ENCODE measurements around the gene DCAF11. TPM values are rescaled to one million over a fixed set of nuclear protein-coding genes. Genes with fewer than 3 reads are reported as not detected.

The DCAF11 gene
- total and polyA plus RNA-seq, 4 donors, result 35.5 to 41.8 (median 38.5) TPM

DNA sequence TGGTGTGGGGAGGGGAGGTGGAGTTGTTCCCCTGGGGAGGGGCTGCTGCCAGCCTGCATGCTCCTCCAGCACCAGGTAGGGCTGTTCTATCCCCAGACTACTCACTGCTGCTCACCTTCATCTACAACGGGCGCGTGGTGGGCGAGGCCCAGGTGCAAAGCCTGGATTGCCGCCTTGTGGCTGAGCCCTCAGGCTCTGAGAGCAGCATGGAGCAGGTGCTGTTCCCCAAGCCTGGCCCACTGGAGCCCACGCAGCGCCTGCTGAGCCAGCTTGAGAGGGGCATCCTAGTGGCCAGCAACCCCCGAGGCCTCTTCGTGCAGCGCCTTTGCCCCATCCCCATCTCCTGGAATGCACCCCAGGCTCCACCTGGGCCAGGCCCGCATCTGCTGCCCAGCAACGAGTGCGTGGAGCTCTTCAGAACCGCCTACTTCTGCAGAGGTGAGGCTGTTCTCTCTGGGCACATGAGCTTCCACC is 50.0 kb downstream of the DCAF11 start:
- Histone ChIP-seq H3K36me3 (ENCODE audit: control insufficient read depth in 1 of 2, insufficient read depth in 2 of 2, low read length in 1 of 2) (peaks cover 7 to 16% of the 10 kb centered on the region in 2 donors), H3K9me3 (ENCODE audit: control insufficient read depth, low read length) (no peaks in the 10 kb centered on the region), H3K4me3 (ENCODE audit: low read length in 2 of 2) (no peak overlapping the region), H3K27me3 (ENCODE audit: control insufficient read depth in 1 of 2, insufficient read depth in 2 of 2, low read length in 1 of 2) (no peaks in the 10 kb centered on the region), H3K4me1 (ENCODE audit: control insufficient read depth in 1 of 2, insufficient read depth in 2 of 2, low read length in 2 of 2) (no peaks in the 10 kb centered on the region), H3K27ac (ENCODE audit: low read depth in 1 of 2, low read length in 2 of 2) (no peak overlapping the region)
- no peak for ATAC-seq (ENCODE audit: low FRiP score)
- intact Hi-C loops (cut with DNase I), result loop anchor here in 1 of 2 donors (10.0 kb wide), 1 partner anchor 50 kb away; the partner anchor contains the start of genes DCAF11 and NRL
- DNase-seq, result no peak
- 92% methylated on average over 14 of the region's 14 CpGs for WGBS, 2 donors

DNA sequence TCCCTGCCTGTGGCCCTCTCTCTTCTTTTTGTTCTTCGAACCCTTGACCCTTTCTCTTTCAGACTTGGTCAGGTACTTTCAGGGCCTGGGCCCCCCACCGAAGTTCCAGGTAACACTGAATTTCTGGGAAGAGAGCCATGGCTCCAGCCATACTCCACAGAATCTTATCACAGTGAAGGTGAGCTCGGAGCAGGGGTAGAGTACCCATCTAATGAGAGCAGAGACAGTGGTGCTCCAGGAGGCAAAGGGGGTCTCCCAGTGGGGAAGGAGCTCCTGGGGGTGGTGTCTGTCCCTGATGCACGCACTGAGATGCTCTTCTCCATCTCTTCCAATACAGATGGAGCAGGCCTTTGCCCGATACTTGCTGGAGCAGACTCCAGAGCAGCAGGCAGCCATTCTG is 51.2 kb downstream of the DCAF11 start:
- no peak overlapping the region for H3K4me3 ChIP-seq (ENCODE audit: low read length in 2 of 2)
- no peaks in the 10 kb centered on the region for H3K27me3 ChIP-seq (ENCODE audit: control insufficient read depth in 1 of 2, insufficient read depth in 2 of 2, low read length in 1 of 2)
- peaks cover 7 to 16% of the 10 kb centered on the region in 2 donors for H3K36me3 ChIP-seq (ENCODE audit: control insufficient read depth in 1 of 2, insufficient read depth in 2 of 2, low read length in 1 of 2)
- ATAC-seq (ENCODE audit: low FRiP score), result no peak
- WGBS, 2 donors, result 93 to 94% methylated on average over 5 of the region's 5 CpGs
- H3K4me1 ChIP-seq (ENCODE audit: control insufficient read depth in 1 of 2, insufficient read depth in 2 of 2, low read length in 2 of 2), result no peaks in the 10 kb centered on the region
- DNase-seq, result no peak
- H3K9me3 ChIP-seq (ENCODE audit: control insufficient read depth, low read length), result no peaks in the 10 kb centered on the region
- no peak overlapping the region for H3K27ac ChIP-seq (ENCODE audit: low read depth in 1 of 2, low read length in 2 of 2)
- intact Hi-C loops (cut with DNase I), result loop anchor here in 1 of 2 donors (10.0 kb wide), 1 partner anchor 51 kb away; the partner anchor contains the start of genes DCAF11 and NRL

DNA sequence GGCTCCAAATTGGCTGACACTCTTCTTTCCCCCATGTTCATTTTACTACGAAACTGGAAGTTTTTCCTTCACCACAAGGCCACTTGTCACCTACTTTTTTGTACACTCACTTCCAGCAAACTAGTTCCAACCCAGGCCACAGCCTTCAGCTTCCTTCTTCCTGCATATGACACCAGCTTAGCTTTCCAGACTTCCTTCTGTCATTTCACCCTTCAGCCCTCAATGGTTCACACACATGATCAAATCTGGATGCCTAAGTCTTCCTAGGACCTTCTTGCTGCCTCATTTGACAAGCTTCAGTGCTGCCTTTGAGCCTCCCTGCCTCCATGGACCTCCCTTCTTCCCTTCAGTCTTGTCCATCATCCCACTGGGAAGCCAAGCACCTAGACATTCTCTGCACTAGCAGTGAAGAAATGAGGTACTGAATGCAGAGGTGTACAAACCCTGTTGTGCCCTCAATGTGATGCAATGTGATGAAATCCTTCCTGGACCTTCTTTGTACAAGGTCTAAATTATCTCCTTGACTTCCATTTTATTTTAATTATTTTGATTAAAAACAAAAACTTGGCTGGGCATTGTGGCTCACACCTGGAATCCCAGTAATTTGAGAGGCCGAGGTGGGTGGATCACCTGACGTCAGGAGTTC is 53.0 kb downstream of the DCAF11 start:
- H3K4me3 ChIP-seq (ENCODE audit: low read length in 2 of 2), result no peak overlapping the region
- ATAC-seq (ENCODE audit: low FRiP score), result no peak
- H3K36me3 ChIP-seq (ENCODE audit: control insufficient read depth in 1 of 2, insufficient read depth in 2 of 2, low read length in 1 of 2), result peaks cover 7 to 16% of the 10 kb centered on the region in 2 donors
- DNase-seq, result no peak
- H3K27me3 ChIP-seq (ENCODE audit: control insufficient read depth in 1 of 2, insufficient read depth in 2 of 2, low read length in 1 of 2), result no peaks in the 10 kb centered on the region
- 83 to 88% methylated on average over 3 of the region's 3 CpGs for WGBS, 2 donors
- intact Hi-C loops (cut with DNase I), result loop anchor here in 1 of 2 donors (10.0 kb wide), 1 partner anchor 53 kb away; the partner anchor contains the start of genes DCAF11 and NRL
- H3K27ac ChIP-seq (ENCODE audit: low read depth in 1 of 2, low read length in 2 of 2), result no peak overlapping the region
- H3K9me3 ChIP-seq (ENCODE audit: control insufficient read depth, low read length), result no peaks in the 10 kb centered on the region
- H3K4me1 ChIP-seq (ENCODE audit: control insufficient read depth in 1 of 2, insufficient read depth in 2 of 2, low read length in 2 of 2), result peaks cover 0 to 2% of the 10 kb centered on the region in 2 donors

DNA sequence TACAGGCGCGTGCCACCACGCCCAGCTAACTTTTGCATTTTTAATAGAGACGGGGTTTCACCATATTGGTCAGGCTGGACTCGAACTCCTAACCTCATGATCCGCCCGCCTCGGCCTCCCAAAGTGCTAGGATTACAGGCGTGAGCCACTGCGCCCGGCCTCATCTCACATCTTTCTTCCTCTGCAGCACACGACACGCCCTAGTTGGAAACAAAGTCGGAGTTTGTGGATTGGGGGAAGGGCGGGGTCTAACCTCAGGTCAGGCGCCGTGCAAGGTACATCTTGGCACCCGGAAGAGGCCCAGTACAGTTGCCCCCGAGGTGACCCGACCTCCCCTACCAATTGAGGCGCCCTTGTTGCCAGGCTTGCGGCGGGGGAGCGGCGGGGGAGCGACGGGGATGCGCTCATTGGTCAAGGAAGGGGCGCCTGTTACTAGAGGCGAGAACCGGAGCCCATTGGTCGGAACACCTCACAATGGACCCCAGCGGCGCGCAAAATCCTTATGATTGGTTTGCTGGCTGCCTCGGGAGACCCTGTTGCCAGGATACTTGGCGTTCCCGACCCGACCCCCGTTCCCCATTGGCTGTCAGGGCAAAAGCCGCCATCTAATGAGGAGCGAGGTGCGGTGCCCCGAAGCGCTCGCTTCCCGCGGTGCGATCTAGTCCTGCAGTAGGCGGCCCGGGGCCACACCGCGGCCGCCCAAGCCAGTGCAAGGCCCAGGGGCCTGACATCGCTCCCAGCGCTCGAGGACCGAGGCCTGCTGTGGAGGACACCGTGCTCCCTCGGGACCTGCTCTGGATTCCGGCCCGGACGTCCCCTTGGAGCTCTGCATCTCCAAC is 57.1 kb downstream of the DCAF11 start, which contains the start of gene REC8:
TSS of gene REC8 (plus strand) at position 659 of the 839 bp plus-strand sequence. CDS start 473 bp downstream, outside the sequence.
- peak; percentile 87 to 89 for DNase-seq
- intact Hi-C loops (cut with DNase I), result no loop called here
- ATAC-seq (ENCODE audit: low FRiP score), result peak; percentile 82
- Histone ChIP-seq H3K4me3 (ENCODE audit: low read length in 2 of 2) (peak within 1 kb of the TSS in 1 of 2 donors; percentile 4), H3K27ac (ENCODE audit: low read depth in 1 of 2, low read length in 2 of 2) (no peak within 1 kb of the TSS), H3K9me3 (ENCODE audit: control insufficient read depth, low read length) (no peaks in the 10 kb centered on the region), H3K36me3 (ENCODE audit: control insufficient read depth in 1 of 2, insufficient read depth in 2 of 2, low read length in 1 of 2) (peaks cover 0 to 2% of the 10 kb centered on the region in 2 donors), H3K4me1 (ENCODE audit: control insufficient read depth in 1 of 2, insufficient read depth in 2 of 2, low read length in 2 of 2) (peaks cover 0 to 2% of the 10 kb centered on the region in 2 donors), H3K27me3 (ENCODE audit: control insufficient read depth in 1 of 2, insufficient read depth in 2 of 2, low read length in 1 of 2) (no peaks in the 10 kb centered on the region)
- 9% methylated on average over 63 of the region's 63 CpGs for WGBS, 2 donors

DNA sequence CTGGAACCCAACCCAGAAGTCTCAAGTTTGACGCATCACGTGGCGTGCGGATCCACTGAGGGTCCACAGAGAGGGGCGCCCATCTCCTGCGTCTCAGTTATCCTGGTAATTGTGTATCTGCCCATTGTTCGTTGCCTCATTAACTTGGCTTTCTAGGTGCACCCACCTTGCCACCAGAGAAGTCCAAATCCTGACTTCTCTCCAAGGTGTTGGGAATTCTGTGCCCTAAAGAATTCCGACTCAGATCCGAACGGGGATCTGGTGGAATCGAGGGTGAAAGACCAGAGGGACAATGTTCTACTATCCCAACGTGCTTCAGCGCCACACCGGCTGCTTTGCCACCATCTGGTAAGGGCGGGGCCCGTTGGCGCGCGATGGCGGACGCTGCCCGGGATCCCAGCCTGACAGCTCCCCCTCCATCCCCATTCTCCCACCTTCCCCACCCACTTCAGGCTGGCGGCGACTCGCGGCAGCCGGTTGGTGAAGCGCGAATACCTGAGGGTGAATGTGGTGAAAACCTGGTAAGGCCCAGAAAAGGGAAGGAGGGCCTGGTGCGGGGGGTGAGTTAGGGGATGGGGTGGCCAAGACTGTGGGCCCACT is 57.8 kb downstream of the DCAF11 start:
- 27 to 34% methylated on average over 30 of the region's 30 CpGs for WGBS, 2 donors
- ATAC-seq (ENCODE audit: low FRiP score), result peak; percentile 6
- Histone ChIP-seq H3K4me1 (ENCODE audit: control insufficient read depth in 1 of 2, insufficient read depth in 2 of 2, low read length in 2 of 2) (peaks cover 0 to 2% of the 10 kb centered on the region in 2 donors), H3K4me3 (ENCODE audit: low read length in 2 of 2) (no peak overlapping the region), H3K27ac (ENCODE audit: low read depth in 1 of 2, low read length in 2 of 2) (no peak overlapping the region), H3K36me3 (ENCODE audit: control insufficient read depth in 1 of 2, insufficient read depth in 2 of 2, low read length in 1 of 2) (peaks cover 0 to 2% of the 10 kb centered on the region in 2 donors), H3K9me3 (ENCODE audit: control insufficient read depth, low read length) (no peaks in the 10 kb centered on the region), H3K27me3 (ENCODE audit: control insufficient read depth in 1 of 2, insufficient read depth in 2 of 2, low read length in 1 of 2) (no peaks in the 10 kb centered on the region)
- DNase-seq, result no peak
- intact Hi-C loops (cut with DNase I), result no loop called here

DNA sequence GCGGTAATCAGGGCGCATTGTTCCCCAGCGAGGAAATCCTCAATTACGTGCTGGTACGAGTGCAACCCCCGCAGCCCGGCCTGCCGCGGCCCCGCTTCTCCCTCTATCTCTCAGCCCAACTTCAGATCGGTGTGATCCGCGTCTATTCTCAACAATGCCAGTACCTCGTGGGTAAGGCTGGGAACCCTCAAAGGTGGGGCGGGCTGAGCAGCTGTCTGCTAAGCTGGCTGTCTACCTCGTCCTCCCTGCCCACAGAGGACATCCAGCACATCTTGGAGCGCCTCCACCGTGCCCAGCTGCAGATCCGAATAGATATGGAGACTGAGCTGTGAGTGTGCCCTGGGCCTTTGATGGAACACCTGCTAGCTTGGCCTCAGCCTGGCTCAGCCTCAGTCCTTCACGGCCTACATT is 58.3 kb downstream of the DCAF11 start:
- peaks cover 0 to 2% of the 10 kb centered on the region in 2 donors for H3K4me1 ChIP-seq (ENCODE audit: control insufficient read depth in 1 of 2, insufficient read depth in 2 of 2, low read length in 2 of 2)
- no peak overlapping the region for H3K27ac ChIP-seq (ENCODE audit: low read depth in 1 of 2, low read length in 2 of 2)
- WGBS, 2 donors, result 76 to 85% methylated on average over 20 of the region's 20 CpGs
- ATAC-seq (ENCODE audit: low FRiP score) (peak; percentile 4), DNase-seq (peak in 1 of 2 donors; percentile 77)
- no peaks in the 10 kb centered on the region for H3K9me3 ChIP-seq (ENCODE audit: control insufficient read depth, low read length)
- no peaks in the 10 kb centered on the region for H3K36me3 ChIP-seq (ENCODE audit: control insufficient read depth in 1 of 2, insufficient read depth in 2 of 2, low read length in 1 of 2)
- intact Hi-C loops (cut with DNase I), result no loop called here
- H3K27me3 ChIP-seq (ENCODE audit: control insufficient read depth in 1 of 2, insufficient read depth in 2 of 2, low read length in 1 of 2), result no peaks in the 10 kb centered on the region
- H3K4me3 ChIP-seq (ENCODE audit: low read length in 2 of 2), result no peak overlapping the region

Small RNA genes within 50 kb of the gene (microRNA-seq; reads per million reads assigned to microRNA genes)
- gene MIR7703, result 0 reads per million in 2 donors

Other genes with a start within 250 kb of the DCAF11 start
- gene DHRS4, start 161.0 kb upstream of the DCAF11 start, total RNA-seq, result 10 to 100 TPM; 17.8 to 21.2 TPM
- 10 to 100 TPM; 43.9 to 47.3 TPM for gene DHRS4, start 161.0 kb upstream of the DCAF11 start, polyA plus RNA-seq
- 10 to 100 TPM; 15.1 to 17.5 TPM for gene DHRS4L2, start 125.8 kb upstream of the DCAF11 start, total RNA-seq
- gene DHRS4L2, start 125.8 kb upstream of the DCAF11 start, polyA plus RNA-seq, result 10 to 100 TPM; 22.2 to 44.3 TPM
- under 1 TPM; 0.24 to 0.42 TPM for gene CARMIL3, start 62.8 kb upstream of the DCAF11 start, total RNA-seq
- under 1 TPM in 1 of 2 donors, not detected in 1; 0.43 TPM for gene CARMIL3, start 62.8 kb upstream of the DCAF11 start, polyA plus RNA-seq
- under 1 TPM; 0.71 to 0.99 TPM for gene CPNE6, start 43.2 kb upstream of the DCAF11 start, total RNA-seq
- under 1 TPM; 0.03 to 0.25 TPM for gene CPNE6, start 43.2 kb upstream of the DCAF11 start, polyA plus RNA-seq
- gene PCK2, start 20.5 kb upstream of the DCAF11 start, total RNA-seq, result 10 to 100 TPM; 19.6 to 22.5 TPM
- gene PCK2, start 20.5 kb upstream of the DCAF11 start, polyA plus RNA-seq, result 10 to 100 TPM; 14.7 to 82.5 TPM
- gene NRL, start 172 bp downstream of the DCAF11 start, total RNA-seq, result 1 to 10 TPM; 1.1 to 1.4 TPM
- 1 to 10 TPM in 1 of 2 donors, under 1 TPM in 1; 0.63 to 1.3 TPM for gene NRL, start 172 bp downstream of the DCAF11 start, polyA plus RNA-seq
- gene FITM1, start 15.9 kb downstream of the DCAF11 start, total RNA-seq, result under 1 TPM; 0.71 to 0.75 TPM
- under 1 TPM in 1 of 2 donors, not detected in 1; 0.56 TPM for gene FITM1, start 15.9 kb downstream of the DCAF11 start, polyA plus RNA-seq
- 100 to 1,000 TPM; 112 to 125 TPM for gene PSME1, start 21.4 kb downstream of the DCAF11 start, total RNA-seq
- gene PSME1, start 21.4 kb downstream of the DCAF11 start, polyA plus RNA-seq, result 100 to 1,000 TPM; 206 to 210 TPM
- gene EMC9, start 26.8 kb downstream of the DCAF11 start, total RNA-seq, result 10 to 100 TPM; 12.8 to 15.3 TPM
- gene EMC9, start 26.8 kb downstream of the DCAF11 start, polyA plus RNA-seq, result 10 to 100 TPM; 18.3 to 41.9 TPM
- gene PSME2, start 31.8 kb downstream of the DCAF11 start, total RNA-seq, result 10 to 100 TPM; 86.1 to 93.6 TPM
- 100 to 1,000 TPM; 142 to 261 TPM for gene PSME2, start 31.8 kb downstream of the DCAF11 start, polyA plus RNA-seq
- 10 to 100 TPM; 51.6 to 61.1 TPM for gene RNF31, start 32.7 kb downstream of the DCAF11 start, total RNA-seq
- 100 to 1,000 TPM in 1 of 2 donors, 1 to 10 TPM in 1; 9.1 to 167 TPM for gene RNF31, start 32.7 kb downstream of the DCAF11 start, polyA plus RNA-seq
- 100 to 1,000 TPM; 113 to 117 TPM for gene IRF9, start 46.5 kb downstream of the DCAF11 start, total RNA-seq
- 100 to 1,000 TPM in 1 of 2 donors, 10 to 100 TPM in 1; 56.0 to 111 TPM for gene IRF9, start 46.5 kb downstream of the DCAF11 start, polyA plus RNA-seq
- 10 to 100 TPM; 13.2 to 18.1 TPM for gene REC8, start 57.3 kb downstream of the DCAF11 start, total RNA-seq
- 1 to 10 TPM; 2.4 to 8.2 TPM for gene REC8, start 57.3 kb downstream of the DCAF11 start, polyA plus RNA-seq
- 10 to 100 TPM; 23.4 to 29.3 TPM for gene IPO4, start 74.0 kb downstream of the DCAF11 start, total RNA-seq
- gene IPO4, start 74.0 kb downstream of the DCAF11 start, polyA plus RNA-seq, result 10 to 100 TPM in 1 of 2 donors, 1 to 10 TPM in 1; 3.4 to 11.6 TPM
- 10 to 100 TPM; 35.3 to 37.3 TPM for gene TM9SF1, start 80.7 kb downstream of the DCAF11 start, total RNA-seq
- 10 to 100 TPM; 15.8 to 35.0 TPM for gene TM9SF1, start 80.7 kb downstream of the DCAF11 start, polyA plus RNA-seq
- under 1 TPM in 1 of 2 donors, not detected in 1; 0.39 TPM for gene TSSK4, start 90.9 kb downstream of the DCAF11 start, total RNA-seq
- gene TSSK4, start 90.9 kb downstream of the DCAF11 start, polyA plus RNA-seq, result not detected
- gene CHMP4A, start 98.7 kb downstream of the DCAF11 start, total RNA-seq, result 10 to 100 TPM; 38.3 to 45.8 TPM
- 100 to 1,000 TPM; 130 to 179 TPM for gene CHMP4A, start 98.7 kb downstream of the DCAF11 start, polyA plus RNA-seq
- 10 to 100 TPM; 15.2 to 19.5 TPM for gene MDP1, start 101.3 kb downstream of the DCAF11 start, total RNA-seq
- gene MDP1, start 101.3 kb downstream of the DCAF11 start, polyA plus RNA-seq, result 10 to 100 TPM; 38.7 to 49.6 TPM
- gene NEDD8, start 117.6 kb downstream of the DCAF11 start, total RNA-seq, result 100 to 1,000 TPM; 122 to 123 TPM
- gene NEDD8, start 117.6 kb downstream of the DCAF11 start, polyA plus RNA-seq, result 100 to 1,000 TPM; 222 to 345 TPM
- 10 to 100 TPM; 44.6 to 59.1 TPM for gene GMPR2, start 118.2 kb downstream of the DCAF11 start, total RNA-seq
- 10 to 100 TPM; 55.2 to 66.6 TPM for gene GMPR2, start 118.2 kb downstream of the DCAF11 start, polyA plus RNA-seq
- 10 to 100 TPM; 78.3 to 79.2 TPM for gene TINF2, start 127.8 kb downstream of the DCAF11 start, total RNA-seq
- 10 to 100 TPM; 40.9 to 48.0 TPM for gene TINF2, start 127.8 kb downstream of the DCAF11 start, polyA plus RNA-seq
- 1 to 10 TPM in 1 of 2 donors, under 1 TPM in 1; 0.52 to 5.7 TPM for gene TGM1, start 148.4 kb downstream of the DCAF11 start, total RNA-seq
- 1 to 10 TPM in 1 of 2 donors, under 1 TPM in 1; 0.88 to 1.3 TPM for gene TGM1, start 148.4 kb downstream of the DCAF11 start, polyA plus RNA-seq
- 10 to 100 TPM; 17.1 to 26.1 TPM for gene RABGGTA, start 156.8 kb downstream of the DCAF11 start, total RNA-seq
- 10 to 100 TPM; 19.0 to 40.0 TPM for gene RABGGTA, start 156.8 kb downstream of the DCAF11 start, polyA plus RNA-seq
- gene DHRS1, start 185.0 kb downstream of the DCAF11 start, total RNA-seq, result 10 to 100 TPM; 21.2 to 27.3 TPM
- 10 to 100 TPM; 29.6 to 33.2 TPM for gene DHRS1, start 185.0 kb downstream of the DCAF11 start, polyA plus RNA-seq
- 10 to 100 TPM; 17.8 to 19.9 TPM for gene NOP9, start 185.1 kb downstream of the DCAF11 start, total RNA-seq
- 10 to 100 TPM in 1 of 2 donors, 1 to 10 TPM in 1; 7.9 to 10.8 TPM for gene NOP9, start 185.1 kb downstream of the DCAF11 start, polyA plus RNA-seq
- 10 to 100 TPM; 12.2 to 13.9 TPM for gene CIDEB, start 193.2 kb downstream of the DCAF11 start, total RNA-seq
- gene CIDEB, start 193.2 kb downstream of the DCAF11 start, polyA plus RNA-seq, result 10 to 100 TPM in 1 of 2 donors, 1 to 10 TPM in 1; 3.3 to 17.2 TPM
- 1 to 10 TPM; 3.7 to 5.5 TPM for gene LTB4R2, start 195.4 kb downstream of the DCAF11 start, total RNA-seq
- gene LTB4R2, start 195.4 kb downstream of the DCAF11 start, polyA plus RNA-seq, result under 1 TPM; 0.38 to 0.95 TPM
- 1 to 10 TPM; 7.0 to 8.2 TPM for gene LTB4R, start 196.7 kb downstream of the DCAF11 start, total RNA-seq
- gene LTB4R, start 196.7 kb downstream of the DCAF11 start, polyA plus RNA-seq, result 1 to 10 TPM; 2.9 to 5.2 TPM
- 100 to 1,000 TPM in 1 of 2 donors, 10 to 100 TPM in 1; 45.7 to 111 TPM for gene ADCY4, start 220.3 kb downstream of the DCAF11 start, total RNA-seq
- gene ADCY4, start 220.3 kb downstream of the DCAF11 start, polyA plus RNA-seq, result 1 to 10 TPM in 1 of 2 donors, under 1 TPM in 1; 0.25 to 6.1 TPM
- gene RIPK3, start 225.2 kb downstream of the DCAF11 start, total RNA-seq, result 10 to 100 TPM in 1 of 2 donors, 1 to 10 TPM in 1; 8.0 to 15.8 TPM
- 1 to 10 TPM; 4.0 to 6.1 TPM for gene RIPK3, start 225.2 kb downstream of the DCAF11 start, polyA plus RNA-seq

Measured in aorta (tissue), 5 donors.